T-helper 2 cell treated with Interferon-gamma antibody and Interleukin-4, amounts not matched to agents 100 ng/mL and 5 ng/mL, for 36 hours (primary cell): Measurements from ENCODE around the gene CCDC92B. TPM values are rescaled to one million over a fixed set of nuclear protein-coding genes. Genes with fewer than 3 reads are reported as not detected.

Source experiments
- intact Hi-C: fragments of 100-400 bp; cut with micrococcal nuclease; formaldehyde crosslinking; loops from one replicate; pipeline ENCODE4 v1.15.1; 2023
- total RNA-seq: library from RNA; stranded (reverse); gene quantifications from 2 replicates; pipeline ENCODE4 v1.2.3, GENCODE V29; 2022

The CCDC92B gene
- total RNA-seq, 1 donor from 2014 or later, result 0.18 TPM

DNA sequence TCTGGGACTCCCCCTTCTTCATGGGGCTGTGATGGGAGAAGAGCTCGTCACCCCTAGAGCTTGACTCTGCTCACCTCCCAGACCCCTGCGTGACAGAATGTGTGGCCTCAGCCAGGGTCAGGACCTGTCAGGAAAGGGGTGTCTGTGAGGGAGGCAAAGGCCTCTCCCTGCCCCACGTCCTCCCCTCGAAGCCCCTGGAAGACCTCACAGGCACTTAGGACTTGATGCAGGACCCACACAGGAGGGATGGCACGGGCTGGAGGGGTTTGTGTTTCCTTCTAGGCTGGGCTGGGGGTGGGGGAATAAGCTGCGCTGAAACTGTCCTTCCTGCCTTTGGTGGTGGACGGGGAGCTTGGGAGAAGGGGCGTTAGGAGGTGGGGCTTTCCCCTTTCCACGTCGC, 26.8 kb downstream of the CCDC92B start:
- intact Hi-C loops, result no loop called here

DNA sequence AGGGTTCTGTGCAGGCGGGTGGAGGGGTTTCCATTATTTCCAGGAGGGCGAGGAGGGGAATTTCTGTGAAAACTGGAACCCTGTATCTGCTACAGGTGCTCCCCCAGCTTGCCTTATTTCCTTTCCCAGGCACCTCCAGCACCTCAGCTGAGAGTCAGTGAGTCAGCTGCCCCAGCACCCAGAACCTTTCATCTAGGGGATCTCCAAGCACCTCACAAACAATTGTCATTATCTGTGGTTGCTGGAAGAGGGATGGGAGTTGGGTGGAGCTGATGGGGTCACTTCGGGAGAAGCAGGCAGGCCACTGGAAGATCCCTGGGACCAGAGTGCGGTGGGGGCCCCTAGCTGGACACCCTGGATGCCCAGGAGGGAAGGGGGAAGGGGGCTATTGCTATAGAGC, 27.8 kb downstream of the CCDC92B start:
- intact Hi-C loops, result no loop called here

- intact Hi-C loops, result no loop called here
These were observed 29.6 kb downstream of the CCDC92B start for GRCh38 chr17:2719861-2720260.

DNA sequence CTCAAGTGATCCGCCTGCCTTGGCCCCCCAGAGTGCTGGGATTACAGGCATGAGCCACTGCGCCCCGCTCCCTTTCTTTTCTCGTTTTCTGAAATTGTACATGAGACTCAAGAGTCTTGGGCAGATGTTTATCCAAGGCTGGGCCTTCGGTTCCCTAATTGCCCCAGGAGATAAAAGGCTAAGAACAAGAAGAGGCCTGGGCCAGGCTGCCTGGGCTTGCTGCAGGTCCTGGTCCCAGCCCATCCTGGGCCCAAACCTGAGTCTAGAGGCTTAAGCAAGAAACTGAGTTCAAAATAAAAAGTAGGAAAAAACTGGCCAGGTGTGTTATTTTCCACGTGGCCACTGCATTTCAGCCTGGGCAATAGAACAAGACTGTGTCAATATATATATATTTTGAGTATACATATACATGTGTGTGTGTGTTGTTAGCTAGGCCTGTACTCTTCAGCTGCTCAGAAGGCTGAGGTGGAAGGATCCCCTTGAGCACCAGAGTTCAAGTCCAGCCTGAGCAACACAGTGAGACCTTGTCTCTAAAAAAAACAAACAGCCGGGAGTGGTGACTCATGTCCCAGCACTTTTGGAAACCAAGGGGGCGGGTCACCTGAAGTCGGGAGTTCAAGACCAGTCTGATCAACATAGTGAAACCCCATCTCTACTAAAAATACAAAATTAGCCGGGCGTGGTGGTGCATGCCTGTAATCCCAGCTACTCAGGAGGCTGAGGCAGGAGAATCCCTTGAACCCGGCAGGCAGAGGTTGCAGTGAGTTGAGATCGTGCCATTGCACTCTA, 31.1 kb downstream of the CCDC92B start:
- intact Hi-C loops, result no loop called here

GRCh38 chr17:2716649-2717048, 32.8 kb downstream of the CCDC92B start:
- intact Hi-C loops, result no loop called here

DNA sequence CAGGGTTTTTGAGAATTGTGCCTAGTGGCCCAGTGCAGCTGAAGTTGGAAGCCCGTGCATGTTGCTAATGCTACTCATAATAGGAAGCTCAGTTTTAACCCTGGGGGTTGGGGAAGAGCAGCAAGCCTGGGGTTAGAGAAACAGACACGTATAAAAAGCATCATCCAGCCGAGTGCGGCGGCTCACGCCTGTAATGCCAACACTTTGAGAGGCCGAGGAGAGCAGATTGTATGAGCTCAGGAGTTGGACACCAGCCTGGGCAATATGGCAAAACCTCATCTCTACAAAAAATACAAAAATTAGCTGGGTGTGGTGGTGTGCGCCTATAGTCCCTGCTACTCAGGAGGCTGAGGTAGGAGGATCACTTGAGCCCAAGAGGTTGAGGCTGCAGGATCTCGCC, 35.6 kb downstream of the CCDC92B start:
- intact Hi-C loops, result loop anchor here (5.0 kb wide), 2 partner anchors 202 to 412 kb away; partner anchors contain the start of genes METTL16, SMG6 and SRR

- intact Hi-C loops, result loop anchor here (5.0 kb wide), 2 partner anchors 200 to 410 kb away; partner anchors contain the start of genes METTL16, SMG6 and SRR
These were observed 37.0 kb downstream of the CCDC92B start for GRCh38 chr17:2712300-2713043.

DNA sequence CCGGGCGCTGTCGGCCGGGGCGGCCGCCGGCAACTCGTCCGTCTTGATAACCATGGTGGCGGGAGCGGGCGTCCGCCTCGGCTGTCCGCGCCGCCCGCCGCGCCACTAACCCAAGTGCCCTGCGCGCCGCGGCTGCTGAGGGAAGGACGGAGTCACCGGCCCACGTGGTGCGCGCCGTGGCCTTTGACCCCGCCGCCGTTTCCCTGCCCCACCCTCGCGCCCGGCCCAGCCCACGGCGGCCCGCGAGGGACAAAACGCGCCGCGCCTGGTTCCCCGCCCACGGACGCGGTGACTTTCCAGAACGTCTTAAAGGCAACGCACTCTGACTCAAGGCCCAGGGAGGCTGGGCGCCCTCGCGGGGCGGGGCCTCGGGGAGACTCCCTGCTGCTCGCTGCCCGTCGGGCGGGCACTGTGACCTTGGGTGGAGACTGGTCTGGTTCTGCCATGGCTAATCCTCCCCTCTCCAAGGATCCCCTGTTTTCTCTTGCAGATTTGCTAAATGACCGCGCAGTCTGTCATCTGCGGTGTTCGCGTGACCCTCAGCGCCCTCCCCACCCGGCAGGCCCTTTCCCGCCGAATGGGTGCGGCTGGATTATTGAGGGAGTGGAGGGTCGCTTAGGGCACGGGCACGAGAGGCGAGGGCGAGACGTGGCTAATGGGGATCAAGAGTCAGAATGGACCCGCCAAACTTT, 37.7 kb downstream of the CCDC92B start, which contains the start of gene CLUH:
CLUH (minus strand) TSS at position 157 of the 692 bp plus-strand sequence; CDS start at position 54, 103 bp downstream.
- intact Hi-C loops, result loop anchor here (1.0 to 5.0 kb wide), 4 partner anchors 119 to 409 kb away; partner anchors contain the start of genes METTL16, MNT, PAFAH1B1 and SMG6

- intact Hi-C loops, result loop anchor here (1.0 to 5.0 kb wide), 4 partner anchors 118 to 409 kb away; partner anchors contain the start of genes METTL16, MNT, PAFAH1B1 and SMG6
These were observed 38.4 kb downstream of the CCDC92B start for GRCh38 chr17:2710803-2711607.

DNA sequence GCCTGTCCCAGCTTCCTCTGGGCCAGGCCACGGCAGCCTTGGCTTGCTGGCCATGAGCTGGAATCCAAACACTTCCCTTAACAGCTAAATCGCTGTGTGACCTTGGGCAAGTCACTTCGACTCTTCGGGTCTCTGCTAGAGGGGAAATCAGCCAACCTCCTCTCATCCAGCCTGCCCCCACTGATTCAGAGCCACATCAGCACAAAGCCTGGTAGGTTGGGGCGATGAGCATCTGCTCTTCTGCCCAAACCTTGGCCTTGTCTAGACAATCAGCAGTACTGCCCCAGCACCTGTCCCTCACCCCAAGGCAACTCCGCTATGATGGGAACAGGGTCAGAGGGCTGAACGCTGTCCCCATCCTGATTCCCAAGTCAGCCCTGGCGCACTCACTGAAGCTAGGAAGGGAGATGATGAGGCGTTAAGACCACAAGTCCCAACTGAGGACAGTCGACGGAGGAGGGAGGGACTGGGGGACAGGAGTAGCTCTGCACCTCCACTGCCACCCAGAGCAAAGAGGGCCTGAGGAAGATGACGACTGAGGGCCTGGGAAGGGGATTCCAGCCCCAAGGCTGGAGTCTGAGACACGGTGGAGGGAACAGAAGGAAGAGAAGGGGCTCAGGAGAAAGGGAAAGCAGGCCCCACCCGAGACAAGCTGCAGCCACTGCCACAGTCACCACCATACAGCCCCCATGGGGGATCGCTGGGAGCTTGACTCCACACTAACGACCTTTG, 39.2 kb downstream of the CCDC92B start:
- intact Hi-C loops, result loop anchor here (2.0 to 5.0 kb wide), 3 partner anchors 117 to 408 kb away; partner anchors contain the start of genes METTL16, PAFAH1B1, SMG6 and SRR

DNA sequence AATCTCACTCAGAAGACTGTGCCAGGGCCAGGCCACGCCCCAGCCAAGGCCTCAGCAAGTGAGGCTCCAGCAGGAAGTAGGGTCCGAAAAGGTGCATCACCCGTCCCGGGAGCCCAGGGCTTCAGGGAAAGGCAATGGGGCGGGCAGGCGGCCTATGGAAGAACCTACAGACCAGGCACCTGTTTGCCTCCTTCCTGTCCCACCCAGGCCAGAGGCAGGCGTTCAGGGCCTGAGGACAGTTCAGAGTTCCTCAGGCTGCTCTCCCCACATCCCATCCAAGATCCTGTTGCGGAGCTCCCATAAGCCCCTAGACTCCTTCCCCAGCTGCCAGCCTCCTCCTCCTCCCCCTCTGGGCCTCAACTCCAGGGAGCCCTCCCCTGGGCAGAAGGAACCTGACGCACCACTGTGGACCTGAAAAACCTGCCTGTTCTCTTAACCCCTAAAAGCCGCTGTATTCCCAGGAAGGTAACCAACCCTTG, 40.2 kb downstream of the CCDC92B start:
- intact Hi-C loops, result loop anchor here (2.0 kb wide), 1 partner anchor 18 kb away; no protein-coding TSS in a partner anchor

DNA sequence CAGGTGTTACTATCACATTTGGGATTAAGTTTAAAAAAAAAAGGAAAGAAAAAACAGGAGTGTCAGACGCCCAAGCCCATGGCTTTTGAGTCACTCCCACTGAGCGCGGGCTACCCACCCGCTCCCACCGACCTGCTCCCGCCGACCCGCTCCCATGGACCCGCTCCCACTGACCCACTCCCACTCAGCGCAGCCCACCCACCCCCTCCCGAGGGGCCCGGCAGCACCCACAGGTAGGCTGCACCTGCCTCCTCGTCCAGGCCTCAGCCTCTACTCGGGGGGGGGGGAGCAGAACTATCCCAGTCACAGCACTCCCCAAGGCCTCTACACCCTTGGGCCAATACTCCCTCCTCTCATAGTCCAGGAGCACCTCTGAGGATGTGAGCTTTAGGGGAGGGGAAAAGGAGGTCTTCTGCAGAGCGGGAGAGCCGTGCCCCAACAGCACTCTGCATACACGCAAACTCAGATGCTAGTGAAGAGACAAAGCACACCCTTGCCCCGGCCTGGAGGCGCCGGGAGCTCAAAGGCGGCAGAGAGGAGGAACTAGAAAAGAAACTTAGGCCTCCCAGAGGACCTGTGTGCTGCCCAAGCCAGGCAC, 40.8 kb downstream of the CCDC92B start:
- intact Hi-C loops, result loop anchor here (2.0 kb wide), 1 partner anchor 18 kb away; no protein-coding TSS in a partner anchor

- intact Hi-C loops, result loop anchor here (2.0 kb wide), 1 partner anchor 17 kb away; no protein-coding TSS in a partner anchor
These were observed 41.5 kb downstream of the CCDC92B start for GRCh38 chr17:2707721-2708584.

DNA sequence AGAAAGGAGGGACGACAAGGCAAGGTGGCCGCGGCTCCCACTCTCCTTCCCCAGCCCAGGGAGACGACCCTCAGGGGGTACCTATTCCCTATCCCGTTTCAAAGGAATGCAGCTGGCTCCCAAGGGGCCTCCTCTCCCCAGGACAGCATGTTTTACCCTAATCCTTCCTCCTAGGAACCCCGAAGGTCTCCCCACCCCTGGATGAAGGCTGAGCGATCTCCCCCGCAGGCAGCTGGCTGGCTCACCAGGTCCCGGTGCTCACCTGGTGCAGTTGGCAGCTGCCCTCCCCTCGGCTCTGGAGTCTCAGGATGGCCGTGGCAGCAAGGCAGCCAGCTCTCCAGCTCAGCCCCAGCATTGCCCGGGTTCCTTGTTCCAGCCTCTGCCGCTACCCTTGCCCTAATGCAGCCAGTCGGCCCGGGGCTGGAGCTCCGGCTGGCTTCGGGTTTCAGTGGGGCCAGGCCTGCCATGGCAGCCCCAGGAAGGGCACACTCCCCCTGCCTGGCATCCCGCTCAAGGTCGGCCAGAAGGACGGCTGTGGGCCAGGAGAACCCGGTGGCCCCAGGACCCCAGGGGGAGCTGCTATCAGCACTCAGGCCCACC, 42.4 kb downstream of the CCDC92B start:
- intact Hi-C loops, result no loop called here

DNA sequence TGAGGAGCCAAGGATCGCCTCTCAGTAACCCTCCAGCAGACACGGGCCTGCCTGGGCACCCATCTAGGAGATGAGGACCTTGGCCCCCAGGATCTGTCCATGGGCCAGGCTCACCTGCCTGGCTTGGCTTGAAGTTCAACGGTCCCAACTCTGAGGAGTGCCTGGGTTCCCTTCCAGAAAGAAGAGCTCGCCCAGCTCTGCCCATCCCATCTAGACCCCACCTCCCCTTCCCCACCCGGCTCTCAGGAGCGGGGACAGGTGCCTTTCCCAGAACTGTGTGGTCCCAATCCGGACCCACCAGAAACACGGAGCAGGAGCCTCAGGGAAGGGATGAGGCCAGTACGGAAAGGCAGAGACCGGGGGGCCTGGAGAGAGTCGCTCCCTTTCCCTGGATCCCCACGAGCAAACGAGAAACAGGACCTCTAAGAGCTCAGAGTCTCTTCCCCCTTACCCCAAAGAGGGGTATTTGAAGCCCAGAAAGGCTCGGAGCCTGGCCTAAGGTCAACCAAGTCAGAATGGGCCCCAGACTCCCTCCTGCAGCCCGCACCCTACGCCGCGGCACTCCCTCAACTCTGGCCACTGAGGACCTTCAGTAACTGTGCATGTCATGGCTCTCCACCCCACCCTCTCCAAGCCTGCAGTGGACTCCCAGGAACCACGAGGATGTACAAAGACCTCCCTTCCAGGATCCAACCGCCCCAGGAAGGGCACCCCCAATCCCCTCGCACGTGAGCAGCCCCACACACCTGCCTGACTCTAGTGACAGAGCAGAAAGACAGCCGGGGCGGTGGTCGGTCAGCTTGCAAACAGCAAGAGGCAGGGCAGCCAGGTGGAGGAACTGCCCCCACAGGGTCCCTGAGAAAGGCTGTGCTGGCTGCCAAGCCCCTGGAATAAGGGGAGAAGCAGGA, 43.3 kb downstream of the CCDC92B start:
- intact Hi-C loops, result no loop called here

- intact Hi-C loops, result no loop called here
These were observed 44.2 kb downstream of the CCDC92B start for GRCh38 chr17:2705263-2705662.

DNA sequence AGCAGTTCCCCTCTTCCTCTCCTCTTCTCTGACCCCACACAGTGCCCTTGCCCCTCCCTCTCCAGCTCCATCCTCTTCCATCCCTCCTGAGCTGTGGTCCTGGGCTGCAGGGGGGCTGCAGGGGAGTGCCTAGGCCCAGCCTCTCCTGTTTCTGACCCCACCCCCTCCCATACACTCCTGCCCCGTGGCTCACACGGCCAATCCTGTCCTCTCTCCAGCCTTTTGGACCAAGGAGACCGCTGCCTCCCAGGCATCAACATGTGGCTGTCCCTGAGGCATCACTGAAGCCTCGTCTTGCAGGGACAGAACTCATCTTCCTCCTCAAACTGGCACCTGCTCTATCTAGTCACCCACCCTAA, 44.6 kb downstream of the CCDC92B start:
- intact Hi-C loops, result no loop called here
